Retinal pigment epithelial cell (primary cell): ENCODE measurements around the gene GRIN3A.

Experiments used
- DNase-seq: peaks from one replicate; pipeline ENCODE4 v3.0.0-alpha.2; 2010; ENCODE audit warnings: low read depth
- H3K4me3 ChIP-seq: 2 replicates; pipeline ENCODE4 v1.5.1; 2011; ENCODE audit warnings: mild to moderate bottlenecking, low read length, control low read depth, moderate library complexity
- TF ChIP-seq, protein P1 (sequence below): conservative IDR thresholded peaks from 2 replicates; pipeline ENCODE4 v1.5.1; 2011; ENCODE audit warnings: low read depth, low read length, control low read depth, inconsistent platforms

The GRIN3A gene

DNA sequence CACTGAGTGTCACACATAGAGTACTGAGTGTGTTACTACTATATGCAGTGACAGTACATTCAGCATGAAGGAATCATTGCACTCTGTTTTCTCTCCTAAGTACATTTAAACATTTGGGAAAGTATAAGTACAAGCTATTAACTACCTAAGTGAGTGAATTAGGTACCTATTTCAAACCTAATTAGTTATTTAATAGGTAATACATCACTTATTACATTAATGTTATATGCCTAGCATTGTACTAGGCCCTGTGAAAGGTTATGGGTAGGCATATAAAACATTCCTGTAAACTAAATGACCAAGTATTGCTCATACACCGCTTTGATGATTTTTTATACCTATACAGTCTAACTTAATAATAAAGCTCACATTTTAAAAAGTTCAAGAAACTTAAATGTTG is 118.0 kb downstream of the GRIN3A start:
- H3K4me3 ChIP-seq: no peak overlapping the region
- no peak for DNase-seq
- TF ChIP-seq, protein P1, sequence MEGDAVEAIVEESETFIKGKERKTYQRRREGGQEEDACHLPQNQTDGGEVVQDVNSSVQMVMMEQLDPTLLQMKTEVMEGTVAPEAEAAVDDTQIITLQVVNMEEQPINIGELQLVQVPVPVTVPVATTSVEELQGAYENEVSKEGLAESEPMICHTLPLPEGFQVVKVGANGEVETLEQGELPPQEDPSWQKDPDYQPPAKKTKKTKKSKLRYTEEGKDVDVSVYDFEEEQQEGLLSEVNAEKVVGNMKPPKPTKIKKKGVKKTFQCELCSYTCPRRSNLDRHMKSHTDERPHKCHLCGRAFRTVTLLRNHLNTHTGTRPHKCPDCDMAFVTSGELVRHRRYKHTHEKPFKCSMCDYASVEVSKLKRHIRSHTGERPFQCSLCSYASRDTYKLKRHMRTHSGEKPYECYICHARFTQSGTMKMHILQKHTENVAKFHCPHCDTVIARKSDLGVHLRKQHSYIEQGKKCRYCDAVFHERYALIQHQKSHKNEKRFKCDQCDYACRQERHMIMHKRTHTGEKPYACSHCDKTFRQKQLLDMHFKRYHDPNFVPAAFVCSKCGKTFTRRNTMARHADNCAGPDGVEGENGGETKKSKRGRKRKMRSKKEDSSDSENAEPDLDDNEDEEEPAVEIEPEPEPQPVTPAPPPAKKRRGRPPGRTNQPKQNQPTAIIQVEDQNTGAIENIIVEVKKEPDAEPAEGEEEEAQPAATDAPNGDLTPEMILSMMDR: no peak

DNA sequence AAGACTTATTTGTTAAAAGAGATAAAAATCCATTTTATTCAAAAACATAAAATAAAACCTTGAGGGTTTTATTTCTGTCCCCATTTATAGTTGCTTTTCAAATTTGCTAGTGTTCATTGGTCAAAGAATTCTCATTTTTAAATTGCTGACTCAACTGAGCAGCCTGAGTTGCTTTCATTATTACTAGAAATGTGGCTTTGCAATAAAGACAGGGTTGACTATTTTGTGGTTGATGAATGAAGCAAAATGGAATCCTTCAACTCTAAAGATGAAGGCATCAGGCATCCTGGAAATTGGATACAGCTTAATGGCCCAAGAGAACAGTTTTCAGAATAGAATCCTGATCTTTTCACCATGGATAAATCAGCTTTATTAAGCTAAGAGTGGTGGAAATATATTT is 119.7 kb downstream of the GRIN3A start:
- TF ChIP-seq, protein P1: no peak
- no peak for DNase-seq
- H3K4me3 ChIP-seq: no peak overlapping the region

DNA sequence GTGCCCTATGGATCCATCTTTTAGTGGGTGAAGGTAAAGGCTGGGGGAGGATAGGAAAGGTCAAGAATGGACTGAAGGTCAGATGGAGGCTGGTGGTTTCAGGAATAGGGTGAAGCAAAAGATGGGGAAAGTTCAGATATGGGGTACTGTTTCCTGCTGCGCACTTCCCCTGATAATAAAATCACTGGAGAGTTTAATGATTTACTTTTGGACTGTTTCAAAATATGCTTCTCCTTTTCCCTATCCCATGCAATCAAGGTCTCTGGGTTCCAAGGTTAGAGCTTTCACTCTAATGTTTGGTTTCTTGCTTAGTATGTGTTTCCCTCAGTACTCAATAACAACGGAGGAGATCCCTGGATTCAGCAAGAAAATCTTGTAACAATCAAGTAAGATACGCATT is 132.9 kb downstream of the GRIN3A start:
- TF ChIP-seq, protein P1: no peak
- H3K4me3 ChIP-seq: no peak overlapping the region
- no peak for DNase-seq

DNA sequence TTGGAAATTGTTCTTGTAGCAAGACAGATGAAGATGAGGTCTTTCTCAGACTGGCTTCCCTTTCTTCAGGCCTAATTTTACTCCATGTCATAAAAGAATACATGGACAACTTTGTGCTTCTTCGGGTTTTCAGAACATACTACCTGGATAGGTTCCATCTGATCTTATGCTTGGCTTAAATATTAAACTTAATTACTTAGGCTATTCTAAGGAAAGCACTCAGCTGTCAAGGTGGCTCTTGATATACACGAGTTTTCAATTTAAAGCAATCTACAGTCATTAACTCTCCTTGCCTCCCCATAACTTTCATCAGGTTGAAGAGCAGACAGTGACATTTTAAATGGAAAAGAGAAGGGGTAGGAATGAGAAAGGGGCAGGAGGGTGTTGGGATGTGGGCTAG is 134.2 kb downstream of the GRIN3A start:
- DNase-seq: no peak
- TF ChIP-seq, protein P1: no peak
- H3K4me3 ChIP-seq: no peak overlapping the region

DNA sequence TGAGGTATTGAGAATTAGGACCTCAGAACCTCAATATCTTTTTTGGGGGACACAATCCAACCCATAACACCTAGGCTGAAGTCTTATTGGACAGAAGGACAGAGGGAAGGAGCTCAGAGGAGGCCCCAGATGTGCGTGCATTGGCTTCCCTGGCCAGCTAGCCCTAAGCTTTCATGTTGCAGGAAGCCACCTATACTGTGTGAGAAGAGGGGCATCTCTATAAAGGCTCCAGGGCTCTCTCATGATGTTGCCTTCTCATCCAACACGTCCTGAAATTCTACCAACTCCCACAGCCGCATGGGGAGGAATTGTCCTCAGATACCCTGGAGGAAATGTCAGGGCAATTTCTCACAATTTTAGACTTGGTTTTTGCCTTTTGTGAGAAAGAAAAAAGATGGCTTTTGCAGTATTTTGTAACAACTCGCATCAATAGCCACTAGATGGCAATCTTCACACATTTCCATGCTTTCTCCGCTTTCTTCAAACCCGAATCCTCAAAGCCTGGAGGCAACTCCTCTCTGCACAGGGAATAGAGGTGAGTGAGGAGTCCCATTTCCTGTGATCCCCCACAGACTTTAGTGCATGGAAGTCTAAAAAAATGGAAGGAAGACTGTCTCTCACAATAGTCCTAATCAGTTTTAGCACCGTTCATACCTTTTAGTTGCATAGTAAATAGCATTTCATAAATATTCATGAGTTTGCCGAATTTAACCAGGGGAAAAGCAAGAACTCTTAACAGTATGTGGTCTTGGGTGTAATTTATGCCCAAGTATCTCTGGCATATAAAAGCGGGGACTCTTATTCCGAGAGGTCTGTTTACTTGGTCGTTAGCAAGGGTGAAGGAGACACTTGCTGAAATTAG is 136.3 kb downstream of the GRIN3A start:
- H3K4me3 ChIP-seq: no peak overlapping the region
- TF ChIP-seq, protein P1: peak; percentile 73
- no peak for DNase-seq

DNA sequence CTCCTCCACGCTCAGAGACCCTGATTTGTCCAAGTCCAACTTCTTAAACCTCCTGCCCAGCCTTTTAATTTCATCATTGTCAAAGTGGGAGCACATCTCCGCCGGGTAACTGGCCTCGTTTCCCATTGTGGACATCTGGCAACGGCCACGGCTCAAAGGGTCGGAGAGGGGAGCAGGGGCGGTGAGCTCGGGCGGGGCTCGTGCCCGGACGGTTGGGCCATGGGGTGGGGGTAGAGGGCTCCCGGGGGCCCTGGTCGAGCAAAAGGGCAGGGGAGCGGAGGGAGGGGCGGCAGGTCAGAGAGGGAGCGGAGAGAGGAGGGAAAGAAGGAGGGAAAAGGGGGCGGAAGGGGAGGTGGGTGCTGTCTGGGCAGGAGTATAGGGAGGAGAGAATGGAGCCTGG is 143.7 kb downstream of the GRIN3A start, which contains the start of gene PPP3R2:
PPP3R2 (minus strand) TSS at position 174 of the 400 bp plus-strand sequence; CDS start at position 126, 48 bp downstream.
- no peak within 1 kb of the TSS for H3K4me3 ChIP-seq
- TF ChIP-seq, protein P1: no peak
- no peak for DNase-seq

DNA sequence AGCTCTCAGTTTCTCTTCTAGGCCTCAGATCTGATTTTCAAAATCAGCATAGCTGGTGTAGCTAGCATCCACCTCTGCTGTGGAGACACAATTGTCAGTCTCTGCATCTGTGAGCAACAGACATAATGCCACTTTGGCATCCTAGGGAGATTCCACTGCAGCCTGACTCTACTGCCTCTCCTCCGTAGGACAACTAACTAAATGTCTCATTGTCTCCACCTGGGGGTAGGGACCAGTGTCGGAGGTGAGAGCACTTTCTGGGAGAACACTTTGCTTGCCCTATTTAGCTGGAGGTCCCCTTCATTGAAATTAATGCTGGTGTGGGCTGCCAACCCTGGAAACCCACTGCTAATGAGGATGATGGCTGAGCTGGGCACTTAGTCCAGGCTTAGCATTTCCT is 145.1 kb downstream of the GRIN3A start:
- TF ChIP-seq, protein P1: no peak
- H3K4me3 ChIP-seq: no peak overlapping the region
- no peak for DNase-seq
